ENCODE data around the gene DHRS9.

DNA sequence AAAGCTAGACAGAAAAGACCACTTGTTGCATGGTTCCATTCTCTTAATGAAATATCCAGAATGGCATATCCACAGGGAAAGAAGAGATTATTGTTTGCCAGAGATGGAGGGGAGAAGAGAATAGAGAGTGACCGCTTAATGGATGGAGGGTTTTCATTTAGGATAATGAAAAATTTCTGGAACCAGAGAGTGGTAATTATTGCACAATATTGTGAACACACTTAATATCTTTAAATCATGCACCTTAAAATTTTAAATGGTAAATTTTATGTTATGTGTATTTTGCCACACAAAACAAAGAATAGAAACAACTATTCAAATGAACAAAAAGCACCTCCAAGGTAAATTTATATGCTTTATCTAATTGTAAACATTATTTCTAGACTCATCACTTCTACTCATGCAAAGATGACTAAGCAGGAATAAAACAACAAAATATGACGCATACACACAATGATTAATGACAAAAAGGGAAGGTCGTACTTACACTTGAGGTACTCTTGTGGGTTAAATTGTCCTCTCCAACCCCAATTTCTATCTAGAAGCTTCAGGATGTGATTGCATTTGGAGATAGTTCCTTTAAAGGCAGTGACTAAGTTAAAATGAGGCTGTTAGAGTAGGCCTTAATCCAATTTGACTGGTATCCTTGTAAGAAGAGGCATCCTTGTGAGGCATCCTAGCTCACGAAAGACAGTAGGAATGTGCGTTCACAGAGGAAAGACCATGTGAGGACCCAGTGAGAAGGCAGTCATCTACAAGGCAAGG is 18.7 kb upstream of the DHRS9 start:
- TF ChIP-seq, protein P1, sequence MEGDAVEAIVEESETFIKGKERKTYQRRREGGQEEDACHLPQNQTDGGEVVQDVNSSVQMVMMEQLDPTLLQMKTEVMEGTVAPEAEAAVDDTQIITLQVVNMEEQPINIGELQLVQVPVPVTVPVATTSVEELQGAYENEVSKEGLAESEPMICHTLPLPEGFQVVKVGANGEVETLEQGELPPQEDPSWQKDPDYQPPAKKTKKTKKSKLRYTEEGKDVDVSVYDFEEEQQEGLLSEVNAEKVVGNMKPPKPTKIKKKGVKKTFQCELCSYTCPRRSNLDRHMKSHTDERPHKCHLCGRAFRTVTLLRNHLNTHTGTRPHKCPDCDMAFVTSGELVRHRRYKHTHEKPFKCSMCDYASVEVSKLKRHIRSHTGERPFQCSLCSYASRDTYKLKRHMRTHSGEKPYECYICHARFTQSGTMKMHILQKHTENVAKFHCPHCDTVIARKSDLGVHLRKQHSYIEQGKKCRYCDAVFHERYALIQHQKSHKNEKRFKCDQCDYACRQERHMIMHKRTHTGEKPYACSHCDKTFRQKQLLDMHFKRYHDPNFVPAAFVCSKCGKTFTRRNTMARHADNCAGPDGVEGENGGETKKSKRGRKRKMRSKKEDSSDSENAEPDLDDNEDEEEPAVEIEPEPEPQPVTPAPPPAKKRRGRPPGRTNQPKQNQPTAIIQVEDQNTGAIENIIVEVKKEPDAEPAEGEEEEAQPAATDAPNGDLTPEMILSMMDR (IDR thresholded peaks at IDR 0.05): no peak
- TF ChIP-seq POLR2A (IDR thresholded peaks at IDR 0.05) (no peak), POLR2AphosphoS5 (IDR thresholded peaks at IDR 0.05; ENCODE audit: insufficient read depth in 1 of 2, low read depth in 1 of 2) (no peak)
